ENCODE data around the gene SPC24.

DNA sequence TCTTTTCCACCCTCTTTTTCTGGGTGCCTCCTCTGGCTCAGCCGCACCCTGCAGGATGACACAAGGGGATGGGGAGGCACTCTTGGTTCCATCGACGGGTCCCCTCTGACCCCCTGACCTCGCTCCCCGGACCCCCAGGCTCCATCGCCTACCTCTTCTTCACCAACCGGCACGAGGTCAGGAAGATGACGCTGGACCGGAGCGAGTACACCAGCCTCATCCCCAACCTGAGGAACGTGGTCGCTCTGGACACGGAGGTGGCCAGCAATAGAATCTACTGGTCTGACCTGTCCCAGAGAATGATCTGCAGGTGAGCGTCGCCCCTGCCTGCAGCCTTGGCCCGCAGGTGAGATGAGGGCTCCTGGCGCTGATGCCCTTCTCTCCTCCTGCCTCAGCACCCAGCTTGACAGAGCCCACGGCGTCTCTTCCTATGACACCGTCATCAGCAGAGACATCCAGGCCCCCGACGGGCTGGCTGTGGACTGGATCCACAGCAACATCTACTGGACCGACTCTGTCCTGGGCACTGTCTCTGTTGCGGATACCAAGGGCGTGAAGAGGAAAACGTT, 42.4 kb downstream of the SPC24 start:
- TF ChIP-seq, protein P1, sequence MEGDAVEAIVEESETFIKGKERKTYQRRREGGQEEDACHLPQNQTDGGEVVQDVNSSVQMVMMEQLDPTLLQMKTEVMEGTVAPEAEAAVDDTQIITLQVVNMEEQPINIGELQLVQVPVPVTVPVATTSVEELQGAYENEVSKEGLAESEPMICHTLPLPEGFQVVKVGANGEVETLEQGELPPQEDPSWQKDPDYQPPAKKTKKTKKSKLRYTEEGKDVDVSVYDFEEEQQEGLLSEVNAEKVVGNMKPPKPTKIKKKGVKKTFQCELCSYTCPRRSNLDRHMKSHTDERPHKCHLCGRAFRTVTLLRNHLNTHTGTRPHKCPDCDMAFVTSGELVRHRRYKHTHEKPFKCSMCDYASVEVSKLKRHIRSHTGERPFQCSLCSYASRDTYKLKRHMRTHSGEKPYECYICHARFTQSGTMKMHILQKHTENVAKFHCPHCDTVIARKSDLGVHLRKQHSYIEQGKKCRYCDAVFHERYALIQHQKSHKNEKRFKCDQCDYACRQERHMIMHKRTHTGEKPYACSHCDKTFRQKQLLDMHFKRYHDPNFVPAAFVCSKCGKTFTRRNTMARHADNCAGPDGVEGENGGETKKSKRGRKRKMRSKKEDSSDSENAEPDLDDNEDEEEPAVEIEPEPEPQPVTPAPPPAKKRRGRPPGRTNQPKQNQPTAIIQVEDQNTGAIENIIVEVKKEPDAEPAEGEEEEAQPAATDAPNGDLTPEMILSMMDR (IDR thresholded peaks at IDR 0.05) = no peak
- TF ChIP-seq POLR2AphosphoS5 (IDR thresholded peaks at IDR 0.05; ENCODE audit: low read depth, low read length) (no peak), CHD2 (IDR thresholded peaks at IDR 0.05; ENCODE audit: low read length, partially characterized antibody) (no peak), TEAD4 (IDR thresholded peaks at IDR 0.05; ENCODE audit: borderline replicate concordance, insufficient read depth) (no peak), SIN3A (IDR thresholded peaks at IDR 0.05; ENCODE audit: borderline replicate concordance, low read depth, low read length) (no peak), TAF1 (IDR thresholded peaks at IDR 0.05; ENCODE audit: borderline replicate concordance, low read depth, low read length) (no peak)
- TF ChIP-seq, protein P2, sequence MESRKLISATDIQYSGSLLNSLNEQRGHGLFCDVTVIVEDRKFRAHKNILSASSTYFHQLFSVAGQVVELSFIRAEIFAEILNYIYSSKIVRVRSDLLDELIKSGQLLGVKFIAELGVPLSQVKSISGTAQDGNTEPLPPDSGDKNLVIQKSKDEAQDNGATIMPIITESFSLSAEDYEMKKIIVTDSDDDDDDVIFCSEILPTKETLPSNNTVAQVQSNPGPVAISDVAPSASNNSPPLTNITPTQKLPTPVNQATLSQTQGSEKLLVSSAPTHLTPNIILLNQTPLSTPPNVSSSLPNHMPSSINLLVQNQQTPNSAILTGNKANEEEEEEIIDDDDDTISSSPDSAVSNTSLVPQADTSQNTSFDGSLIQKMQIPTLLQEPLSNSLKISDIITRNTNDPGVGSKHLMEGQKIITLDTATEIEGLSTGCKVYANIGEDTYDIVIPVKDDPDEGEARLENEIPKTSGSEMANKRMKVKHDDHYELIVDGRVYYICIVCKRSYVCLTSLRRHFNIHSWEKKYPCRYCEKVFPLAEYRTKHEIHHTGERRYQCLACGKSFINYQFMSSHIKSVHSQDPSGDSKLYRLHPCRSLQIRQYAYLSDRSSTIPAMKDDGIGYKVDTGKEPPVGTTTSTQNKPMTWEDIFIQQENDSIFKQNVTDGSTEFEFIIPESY (IDR thresholded peaks at IDR 0.05; ENCODE audit: borderline replicate concordance, low read depth) = no peak
- TF ChIP-seq, protein P3, sequence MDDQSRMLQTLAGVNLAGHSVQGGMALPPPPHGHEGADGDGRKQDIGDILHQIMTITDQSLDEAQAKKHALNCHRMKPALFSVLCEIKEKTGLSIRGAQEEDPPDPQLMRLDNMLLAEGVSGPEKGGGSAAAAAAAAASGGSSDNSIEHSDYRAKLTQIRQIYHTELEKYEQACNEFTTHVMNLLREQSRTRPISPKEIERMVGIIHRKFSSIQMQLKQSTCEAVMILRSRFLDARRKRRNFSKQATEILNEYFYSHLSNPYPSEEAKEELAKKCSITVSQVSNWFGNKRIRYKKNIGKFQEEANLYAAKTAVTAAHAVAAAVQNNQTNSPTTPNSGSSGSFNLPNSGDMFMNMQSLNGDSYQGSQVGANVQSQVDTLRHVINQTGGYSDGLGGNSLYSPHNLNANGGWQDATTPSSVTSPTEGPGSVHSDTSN (IDR thresholded peaks at IDR 0.05) = no peak
